Prostate gland (tissue), 2 donors: ENCODE results near the gene SMIM36.

Experiments used
- POLR2A ChIP-seq: fragments of 450-650 bp; IDR thresholded peaks from one replicate; pipeline ENCODE4 v1.6.1; 2016; ENCODE audit warnings: antibody characterized with exemption, mild to moderate bottlenecking
- POLR2AphosphoS5 ChIP-seq: sonication (generic); formaldehyde crosslinking; IDR thresholded peaks from one replicate; pipeline ENCODE4 v1.6.1; 2017; ENCODE audit warnings: antibody characterized with exemption
- TF ChIP-seq, protein P1 (sequence below), 4 experiments: fragments of 200-600 bp in 2 of 4; fragments of 450-650 bp in 2 of 4; sonication (generic) in 2 of 4; IDR thresholded peaks; 1 replicate in 3 of 4; 2 replicates in 1 of 4; pipeline ENCODE4 v1.5.1; 2016 to 2019; ENCODE audit warnings: antibody characterized with exemption in 4 of 4, mild to moderate bottlenecking in 2 of 4, moderate library complexity in 2 of 4

DNA sequence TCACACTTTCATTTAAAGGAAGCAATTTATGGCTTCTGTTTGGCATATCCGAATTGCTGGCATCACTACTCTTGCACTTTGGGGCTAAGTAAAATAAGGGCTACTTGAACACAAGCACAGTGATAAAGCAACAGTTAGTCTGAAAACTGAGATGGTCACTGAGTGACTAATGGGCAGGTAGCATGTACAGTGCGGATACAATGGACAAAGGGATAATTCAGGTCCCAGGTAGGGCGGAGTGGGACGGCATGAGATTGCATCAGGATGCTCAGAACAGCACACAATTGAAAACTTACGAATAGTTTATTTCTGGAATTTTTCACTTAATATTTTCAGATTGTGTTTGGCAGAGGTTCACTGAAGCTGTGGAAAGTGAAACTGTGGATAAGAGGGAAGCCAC, 9.2 kb upstream of the SMIM36 start:
- TF ChIP-seq, protein P1, sequence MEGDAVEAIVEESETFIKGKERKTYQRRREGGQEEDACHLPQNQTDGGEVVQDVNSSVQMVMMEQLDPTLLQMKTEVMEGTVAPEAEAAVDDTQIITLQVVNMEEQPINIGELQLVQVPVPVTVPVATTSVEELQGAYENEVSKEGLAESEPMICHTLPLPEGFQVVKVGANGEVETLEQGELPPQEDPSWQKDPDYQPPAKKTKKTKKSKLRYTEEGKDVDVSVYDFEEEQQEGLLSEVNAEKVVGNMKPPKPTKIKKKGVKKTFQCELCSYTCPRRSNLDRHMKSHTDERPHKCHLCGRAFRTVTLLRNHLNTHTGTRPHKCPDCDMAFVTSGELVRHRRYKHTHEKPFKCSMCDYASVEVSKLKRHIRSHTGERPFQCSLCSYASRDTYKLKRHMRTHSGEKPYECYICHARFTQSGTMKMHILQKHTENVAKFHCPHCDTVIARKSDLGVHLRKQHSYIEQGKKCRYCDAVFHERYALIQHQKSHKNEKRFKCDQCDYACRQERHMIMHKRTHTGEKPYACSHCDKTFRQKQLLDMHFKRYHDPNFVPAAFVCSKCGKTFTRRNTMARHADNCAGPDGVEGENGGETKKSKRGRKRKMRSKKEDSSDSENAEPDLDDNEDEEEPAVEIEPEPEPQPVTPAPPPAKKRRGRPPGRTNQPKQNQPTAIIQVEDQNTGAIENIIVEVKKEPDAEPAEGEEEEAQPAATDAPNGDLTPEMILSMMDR (IDR thresholded peaks at IDR 0.05) = no peak
- TF ChIP-seq POLR2A (no peak), POLR2AphosphoS5 (no peak)
